GM19099 (cell line): ENCODE results near the gene CYSLTR2.

ENCODE experiments used
- POLR2A ChIP-seq: IDR thresholded peaks from 3 replicates; pipeline ENCODE4 v1.6.1; 2011; ENCODE audit warnings: low read depth; ENCODE audit not compliant: insufficient read length; ENCODE audit errors: extremely low read depth

Gene CYSLTR2

GRCh38 chr13:48653472-48653939 is at the start of gene CYSLTR2:
CYSLTR2 (plus strand) TSS chr13:48653929; CDS start chr13:48706818, 52,889 bp downstream.
- no peak for TF ChIP-seq POLR2A

- TF ChIP-seq POLR2A: no peak
These were observed 38.7 kb upstream of the CYSLTR2 start for GRCh38 chr13:48615049-48615448.

GRCh38 chr13:48618937-48619336 is 34.8 kb upstream of the CYSLTR2 start:
- TF ChIP-seq POLR2A: no peak

DNA sequence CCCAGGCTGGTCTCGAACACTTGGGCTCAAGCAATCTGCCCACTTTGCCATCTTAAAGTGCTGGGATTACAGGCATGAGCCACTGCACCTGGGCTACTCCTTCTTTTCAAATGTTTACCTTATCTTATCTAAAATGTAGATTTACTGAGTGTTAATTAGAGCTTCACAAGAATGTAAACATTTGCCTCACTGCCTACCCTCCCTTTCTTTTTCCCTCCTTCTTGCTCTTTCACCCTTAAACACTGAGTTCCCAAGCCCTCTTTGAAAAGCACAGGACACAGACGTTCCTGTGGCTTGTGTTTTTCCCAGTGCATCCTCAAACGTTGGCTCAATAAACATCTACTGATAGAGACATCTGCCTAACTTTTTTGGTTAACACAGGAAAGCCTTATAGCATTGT is 32.7 kb upstream of the CYSLTR2 start:
- TF ChIP-seq POLR2A: no peak

- no peak for TF ChIP-seq POLR2A
These were observed 29.7 kb upstream of the CYSLTR2 start for GRCh38 chr13:48624016-48624415.

DNA sequence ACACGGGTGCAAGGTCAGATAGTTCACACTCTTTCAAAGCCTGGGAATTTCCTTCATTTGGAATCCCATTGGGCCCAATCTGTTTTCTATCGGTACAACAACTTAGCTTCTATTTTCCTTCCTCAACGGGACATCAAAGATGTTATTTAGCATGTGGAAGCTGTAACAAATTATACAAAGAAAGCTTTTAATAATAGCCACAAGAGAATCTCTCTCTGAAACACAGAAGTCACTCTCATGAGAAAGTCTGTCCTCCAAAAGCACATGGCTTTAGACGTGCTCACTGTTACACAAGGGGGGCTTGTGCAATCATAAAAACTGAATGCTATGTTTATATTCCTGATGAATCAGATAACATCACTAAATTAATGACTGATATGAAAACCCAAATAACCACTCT is 28.9 kb upstream of the CYSLTR2 start:
- no peak for TF ChIP-seq POLR2A

DNA sequence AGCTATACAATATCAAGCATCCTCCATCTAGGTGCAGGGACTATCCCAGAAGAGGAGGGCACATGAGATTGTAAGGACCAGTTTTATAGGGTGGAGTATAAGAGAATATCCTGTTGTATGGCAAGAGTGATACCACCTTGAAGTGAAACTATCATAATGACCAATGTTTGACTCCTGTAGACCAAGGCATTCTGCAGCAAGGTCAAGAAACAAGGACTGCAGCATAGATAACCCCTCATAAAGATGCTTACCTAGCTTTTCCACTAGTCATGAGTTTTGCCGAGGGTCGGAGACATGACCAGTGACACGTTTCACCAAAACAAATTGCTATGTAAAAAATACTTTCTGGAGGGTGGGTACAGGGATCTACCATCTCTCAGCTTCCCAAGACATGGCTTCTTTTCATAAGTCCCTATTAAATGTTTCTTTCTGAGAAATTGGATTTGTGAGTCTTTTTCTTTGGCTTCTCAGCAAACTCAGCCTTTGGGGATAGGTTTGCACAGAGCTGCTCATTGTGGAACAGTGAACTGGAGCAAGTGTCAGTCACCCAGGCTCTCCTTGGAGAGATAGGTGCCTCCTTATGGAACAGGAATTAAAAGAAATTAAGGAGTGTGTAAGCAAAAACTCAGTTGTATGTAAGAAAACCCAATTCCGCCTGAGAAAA is 28.2 kb upstream of the CYSLTR2 start:
- TF ChIP-seq POLR2A: no peak

GRCh38 chr13:48626077-48626449 is 27.7 kb upstream of the CYSLTR2 start:
- no peak for TF ChIP-seq POLR2A

GRCh38 chr13:48626726-48627451 is 26.8 kb upstream of the CYSLTR2 start:
- TF ChIP-seq POLR2A: no peak

DNA sequence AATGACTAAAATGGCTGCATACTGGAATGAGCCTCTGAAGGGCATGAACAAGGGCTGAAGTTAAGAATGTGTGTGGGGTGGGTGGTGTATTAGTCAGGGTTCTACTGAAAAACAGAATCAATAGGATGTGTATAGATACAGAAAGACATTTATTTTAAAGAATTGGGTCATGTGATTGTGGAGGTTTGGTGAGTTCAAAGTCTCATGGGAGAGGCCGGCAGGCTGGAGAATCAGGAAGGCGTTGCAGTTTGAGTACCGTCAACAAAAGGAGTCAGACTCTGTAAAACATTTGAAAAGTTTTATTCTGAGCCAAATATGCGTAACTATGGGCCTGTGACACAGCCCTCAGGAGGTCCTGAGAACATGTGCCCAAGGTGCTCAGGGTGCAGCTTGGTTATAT is 24.5 kb upstream of the CYSLTR2 start:
- TF ChIP-seq POLR2A: no peak

GRCh38 chr13:48630291-48630690 is 23.4 kb upstream of the CYSLTR2 start:
- TF ChIP-seq POLR2A: no peak

DNA sequence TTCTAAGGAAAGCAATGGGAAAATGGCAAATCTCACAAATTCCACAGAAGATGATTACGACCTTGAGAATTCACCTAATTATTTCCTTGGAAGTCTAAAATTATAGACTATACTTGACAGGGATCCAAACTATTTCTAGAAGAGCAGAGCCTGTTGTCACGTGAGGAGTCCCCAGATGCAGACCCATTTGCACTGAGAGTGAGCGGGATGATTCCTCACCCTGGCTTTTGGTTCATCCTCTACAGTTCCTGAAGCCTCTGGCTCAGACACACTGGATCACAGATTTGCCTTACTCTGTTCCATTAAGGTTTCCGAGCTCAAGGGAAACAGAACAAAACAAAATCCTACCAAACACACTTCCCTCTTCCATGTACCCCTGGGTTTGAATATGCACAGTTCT is 23.0 kb upstream of the CYSLTR2 start:
- TF ChIP-seq POLR2A: no peak

DNA sequence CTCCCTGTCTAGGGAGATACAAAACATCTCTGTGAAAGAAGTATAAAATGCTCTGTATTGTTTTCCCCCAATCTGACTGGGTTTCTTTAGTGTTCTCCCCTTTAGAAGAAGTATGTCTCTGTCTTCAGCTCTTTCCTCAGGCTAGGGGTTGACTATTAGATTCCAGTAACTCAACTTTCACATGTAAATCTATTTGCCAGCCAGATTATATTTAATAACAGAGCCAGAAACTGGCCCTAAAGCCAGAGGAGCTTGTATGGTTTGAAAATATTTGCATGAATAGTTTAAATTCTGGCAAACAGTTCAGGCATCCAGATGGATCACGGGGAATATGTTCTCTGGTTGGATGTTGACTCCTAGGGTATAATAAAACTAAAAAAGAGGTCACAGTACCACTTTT is 22.3 kb upstream of the CYSLTR2 start:
- no peak for TF ChIP-seq POLR2A

- TF ChIP-seq POLR2A: no peak
These were observed 20.0 kb upstream of the CYSLTR2 start for GRCh38 chr13:48633700-48634099.

GRCh38 chr13:48634636-48635035 is 19.1 kb upstream of the CYSLTR2 start:
- TF ChIP-seq POLR2A: no peak

DNA sequence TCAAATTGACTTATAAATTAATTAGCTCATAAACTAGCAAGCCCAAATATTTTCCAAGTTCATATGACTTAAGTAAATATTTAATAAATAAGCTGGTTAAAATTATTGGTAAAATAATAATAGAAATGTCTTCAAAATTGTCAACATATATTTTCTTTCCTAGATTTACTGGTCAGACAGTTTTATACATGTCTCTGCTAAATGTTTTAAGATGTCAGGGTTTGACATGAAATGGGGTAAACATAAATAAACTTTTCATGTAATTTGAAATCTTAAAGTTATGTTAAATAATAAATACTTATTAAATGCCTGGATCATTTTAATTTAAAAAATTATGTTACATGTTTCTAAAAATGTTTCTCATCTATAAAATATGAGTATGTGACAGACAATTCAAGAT is 18.3 kb upstream of the CYSLTR2 start:
- TF ChIP-seq POLR2A: no peak

GRCh38 chr13:48636550-48636949 is 17.2 kb upstream of the CYSLTR2 start:
- no peak for TF ChIP-seq POLR2A

DNA sequence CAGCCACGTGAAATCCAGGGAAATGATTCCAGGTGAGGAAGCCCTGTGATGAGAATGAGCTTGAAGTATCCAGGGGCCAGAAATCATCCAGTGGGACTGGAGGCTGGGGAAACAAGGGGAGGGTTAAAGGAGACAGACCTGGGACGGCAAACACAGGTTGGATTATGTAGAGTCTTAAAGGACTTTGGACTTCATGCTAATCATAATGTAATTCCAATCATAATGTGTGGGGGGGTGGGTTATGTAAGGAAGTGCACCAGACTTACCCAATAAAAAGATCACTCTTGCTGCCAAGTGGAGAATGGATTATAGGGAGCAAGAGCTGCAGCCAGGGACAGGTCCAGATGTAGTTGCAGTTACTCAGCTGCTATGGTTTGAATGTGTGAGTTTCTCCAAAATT is 16.1 kb upstream of the CYSLTR2 start:
- TF ChIP-seq POLR2A: no peak
